H1 (cell line): ENCODE data around the gene AATK. TPM values are rescaled to one million over a fixed set of nuclear protein-coding genes. Genes with fewer than 3 reads are reported as not detected.

Experiments used
- CTCF ChIA-PET: fragments of 300-600 bp; sonication (Branson Sonifier 250); formaldehyde crosslinking; loops from one replicate; lab custom pipeline; 2021; ENCODE audit not compliant: partially characterized antibody; lab: Charles Lee
- POLR2A ChIA-PET: fragments of 300-600 bp; sonication (Branson Sonifier 250); formaldehyde crosslinking; loops from one replicate; lab custom pipeline; 2021; ENCODE audit warnings: inconsistent platforms; ENCODE audit not compliant: partially characterized antibody; lab: Charles Lee
- DNase-seq, 2 experiments: peaks; one replicate each; pipeline versions ENCODE4 v3.0.0 to v3.0.0-alpha.2; 2010 to 2022; ENCODE audit warnings: low spot score in 2 of 2, low read depth in 1 of 2, mixed read lengths in 1 of 2
- FAIRE-seq: peaks from 2 replicates; lab custom pipeline; 2011; peaks lifted over from hg19 to GRCh38; lab: Jason Lieb, UNC
- H2AFZ ChIP-seq: 2 replicates; pipeline ENCODE4 v1.8.1; 2012; ENCODE audit warnings: low read length, inconsistent platforms
- H2AK5ac ChIP-seq: 2 replicates; pipeline ENCODE4 v1.6.1; 2013; ENCODE audit warnings: low read depth, low read length
- H2BK120ac ChIP-seq: replicated peaks from 2 replicates; pipeline ENCODE3; 2013; ENCODE audit warnings: low read depth, low read length, inconsistent platforms
- H2BK12ac ChIP-seq: 2 replicates; pipeline ENCODE4 v1.6.1; 2013; ENCODE audit warnings: low read depth, low read length
- H2BK15ac ChIP-seq: 2 replicates; pipeline ENCODE4 v1.6.1; 2013; ENCODE audit warnings: low read length
- H2BK20ac ChIP-seq: 2 replicates; pipeline ENCODE4 v1.6.1; 2013; ENCODE audit warnings: low read length
- H2BK5ac ChIP-seq: 2 replicates; pipeline ENCODE4 v1.6.1; 2013; ENCODE audit warnings: low read depth, low read length
- H3K14ac ChIP-seq: 2 replicates; pipeline ENCODE4 v1.6.1; 2013; ENCODE audit warnings: inconsistent platforms; ENCODE audit not compliant: insufficient read length
- H3K18ac ChIP-seq: 2 replicates; pipeline ENCODE4 v1.6.1; 2013; ENCODE audit warnings: low read length; ENCODE audit errors: extremely low read depth
- H3K23ac ChIP-seq: 2 replicates; pipeline ENCODE4 v1.6.1; 2013; ENCODE audit warnings: inconsistent platforms; ENCODE audit not compliant: insufficient read length
- H3K23me2 ChIP-seq: 2 replicates; pipeline ENCODE4 v1.6.1; 2013; ENCODE audit warnings: low read depth, low read length
- H3K27ac ChIP-seq: 2 replicates; pipeline ENCODE4 v1.6.1; 2011; ENCODE audit warnings: low read depth, low read length, inconsistent platforms
- H3K27me3 ChIP-seq, 4 experiments: replicated peaks in 1 of 4; 1 replicate in 1 of 4; 2 replicates in 3 of 4; pipeline versions ENCODE4 v1.6.1 to v1.8.1; 2011 to 2013; ENCODE audit warnings: low read length in 3 of 4, mild to moderate bottlenecking in 3 of 4, inconsistent platforms in 2 of 4, mixed read lengths in 2 of 4, moderate library complexity in 1 of 4; ENCODE audit not compliant: control insufficient read depth in 3 of 4, insufficient read depth in 3 of 4; ENCODE audit errors: extremely low read depth in 1 of 4
- H3K36me3 ChIP-seq, 4 experiments: 2 replicates each; pipeline versions ENCODE4 v1.6.1 to v1.8.1; 2011 to 2013; ENCODE audit warnings: mild to moderate bottlenecking in 4 of 4, low read length in 3 of 4, moderate library complexity in 2 of 4, control low read depth in 1 of 4, inconsistent platforms in 1 of 4; ENCODE audit not compliant: insufficient read depth in 4 of 4, control insufficient read depth in 2 of 4
- H3K4ac ChIP-seq: replicated peaks from 2 replicates; pipeline ENCODE3; 2013; ENCODE audit warnings: low read length, low read depth, mixed read lengths, inconsistent platforms; ENCODE audit not compliant: insufficient read length
- H3K4me1 ChIP-seq, 4 experiments: replicated peaks in 1 of 4; 1 replicate in 1 of 4; 2 replicates in 3 of 4; pipeline versions ENCODE4 v1.6.1 to v1.8.1; 2011 to 2013; ENCODE audit warnings: low read length in 3 of 4, inconsistent platforms in 2 of 4, mixed read lengths in 1 of 4; ENCODE audit not compliant: insufficient read depth in 4 of 4, control insufficient read depth in 3 of 4
- H3K4me2 ChIP-seq, 2 experiments: 2 replicates each; pipeline versions ENCODE4 v1.6.1 to v1.8.1; 2011 to 2013; ENCODE audit warnings: low read depth in 2 of 2, low read length in 2 of 2, control low read depth in 1 of 2, inconsistent platforms in 1 of 2, mild to moderate bottlenecking in 1 of 2; ENCODE audit not compliant: insufficient read depth in 1 of 2
- H3K4me3 ChIP-seq, 4 experiments: fragments of 200-600, 300-600 bp in 1 of 4; sonication (generic), shearing (Covaris generic), sonication (Bioruptor Twin) in 1 of 4; 2 replicates each; pipeline versions ENCODE4 v1.5.1 to v1.8.1; 2011 to 2016; ENCODE audit warnings: low read length in 4 of 4, low read depth in 3 of 4, control low read depth in 2 of 4, inconsistent platforms in 2 of 4, mild to moderate bottlenecking in 2 of 4, mixed read lengths in 1 of 4, moderate library complexity in 1 of 4; ENCODE audit not compliant: insufficient read depth in 2 of 4; ENCODE audit errors: extremely low read depth in 1 of 4
- H3K56ac ChIP-seq: replicated peaks from 2 replicates; pipeline ENCODE3; 2013; ENCODE audit warnings: low read depth, mild to moderate bottlenecking, mixed read lengths, low read length, inconsistent platforms; ENCODE audit not compliant: insufficient read length
- H3K79me1 ChIP-seq: 2 replicates; pipeline ENCODE4 v1.6.1; 2013; ENCODE audit warnings: low read depth, low read length, control low read depth
- H3K79me2 ChIP-seq, 2 experiments: 2 replicates each; pipeline versions ENCODE4 v1.6.1 to v1.8.1; 2012 to 2013; ENCODE audit warnings: low read length in 2 of 2, mild to moderate bottlenecking in 2 of 2, inconsistent platforms in 1 of 2; ENCODE audit not compliant: insufficient read depth in 2 of 2, control insufficient read depth in 1 of 2
- H3K9ac ChIP-seq, 4 experiments: replicated peaks in 1 of 4; 1 replicate in 1 of 4; 2 replicates in 3 of 4; pipeline versions ENCODE4 v1.6.1 to v1.8.1; 2011 to 2013; ENCODE audit warnings: low read depth in 3 of 4, low read length in 3 of 4, control low read depth in 2 of 4, mild to moderate bottlenecking in 2 of 4, moderate library complexity in 2 of 4, inconsistent platforms in 1 of 4; ENCODE audit errors: extremely low read depth in 1 of 4
- H3K9me3 ChIP-seq, 2 experiments: 2 replicates each; pipeline versions ENCODE4 v1.6.1 to v1.8.1; 2012 to 2013; ENCODE audit warnings: mild to moderate bottlenecking in 2 of 2, moderate library complexity in 2 of 2, control low read depth in 1 of 2, inconsistent platforms in 1 of 2, low read depth in 1 of 2, low read length in 1 of 2, mixed read lengths in 1 of 2; ENCODE audit not compliant: insufficient read depth in 2 of 2
- H4K20me1 ChIP-seq, 2 experiments: replicated peaks in 1 of 2; 2 replicates each; pipeline versions ENCODE3 to v1.8.1; 2011 to 2013; ENCODE audit warnings: inconsistent platforms in 2 of 2, low read length in 2 of 2, mild to moderate bottlenecking in 1 of 2; ENCODE audit not compliant: insufficient read depth in 2 of 2, control insufficient read depth in 1 of 2
- H4K5ac ChIP-seq: 2 replicates; pipeline ENCODE4 v1.6.1; 2013; ENCODE audit warnings: low read length, low read depth, mixed read lengths, inconsistent platforms; ENCODE audit not compliant: insufficient read length
- H4K8ac ChIP-seq: 2 replicates; pipeline ENCODE4 v1.8.0; 2013; ENCODE audit warnings: mild to moderate bottlenecking, moderate library complexity, low read length, inconsistent platforms; ENCODE audit not compliant: insufficient read depth; ENCODE audit errors: extremely low read depth
- H4K91ac ChIP-seq: replicated peaks from 2 replicates; pipeline ENCODE3; 2013; ENCODE audit warnings: low read length, mixed read lengths, inconsistent platforms; ENCODE audit not compliant: insufficient read length
- GTF2F1 ChIP-seq: IDR thresholded peaks from 2 replicates; pipeline ENCODE4 v1.6.1; 2012; ENCODE audit warnings: low read depth, low read length, improper control_type of control experiment, borderline replicate concordance
- KDM5A ChIP-seq: fragments of 200-600 bp; IDR thresholded peaks from 2 replicates; pipeline ENCODE4 v1.7.1; 2012; ENCODE audit warnings: mild to moderate bottlenecking, low read length, inconsistent platforms, mixed read lengths
- TBP ChIP-seq: IDR thresholded peaks from 2 replicates; pipeline ENCODE4 v1.6.1; 2011; ENCODE audit warnings: low read depth, low read length, improper control_type of control experiment
- WGBS, 2 experiments: shearing (Covaris generic) in 1 of 2; methylation state at CpG; one replicate each; pipeline versions ENCODE4 v1.1.6 to v1.1.7; 2013 to 2015; ENCODE audit warnings: low lambda C conversion rate in 2 of 2, mixed read lengths in 2 of 2, inconsistent platforms in 1 of 2, low coverage in 1 of 2, missing lambda C conversion rate in 1 of 2; ENCODE audit not compliant: insufficient replicate concordance in 2 of 2, insufficient coverage in 1 of 2, insufficient read length in 1 of 2; ENCODE audit errors: extremely low coverage in 1 of 2, missing lambda C conversion rate in 1 of 2; 5-methylcytosine and 5-hydroxymethylcytosine counted together
- polyA plus RNA-seq, 7 experiments: library from polyadenylated mRNA; depleted of rRNA in 3 of 7; stranded (reverse) in 5 of 7; unstranded in 2 of 7; fragments of >200 nt in 5 of 7; fragments of 200-250 nt in 2 of 7; gene quantifications; 1 replicate in 5 of 7; 2 replicates in 1 of 7; 4 replicates in 1 of 7; pipeline versions ENCODE4 v1.2.1 to v1.2.3, GENCODE V29; 2011 to 2013; ENCODE audit warnings: missing spikeins in 2 of 7, mixed read lengths in 2 of 7
- total RNA-seq: library from RNA; stranded (reverse); fragmentation: NEBNext Ultra II Directional; extraction: Animal tissue kit (Norgen Biotek cat#: 25700); gene quantifications from 2 replicates; pipeline ENCODE4 v1.2.1, GENCODE V29; 2021

Gene AATK
- total and polyA plus RNA-seq, 2 of the 8 experiments (the other 6 are each of a cell fraction or from before 2014, with no cell fraction given), result 1.7 to 3.5 TPM

GRCh38 chr17:81070541-81071246 lies 95.3 kb downstream of the AATK start:
- Histone ChIP-seq H3K27ac (no peak overlapping the region), H4K5ac (no peak overlapping the region), H2BK20ac (no peak overlapping the region), H2BK12ac (no peak overlapping the region), H4K91ac (no peak overlapping the region), H3K4me3 (no peak overlapping the region), H3K9me3 (no peaks in the 10 kb centered on the region), H2BK15ac (no peak overlapping the region), H3K23ac (no peak overlapping the region), H3K4me2 (no peak overlapping the region), H3K79me2 (no peaks in the 10 kb centered on the region), H3K4ac (no peak overlapping the region), H3K9ac (no peak overlapping the region), H2AK5ac (no peak overlapping the region), H3K4me1 (peaks cover 0 to 10% (median 3%) of the 10 kb centered on the region in 4 experiments; a peak in 4 of 7 replicates), H3K23me2 (no peaks in the 10 kb centered on the region), H4K20me1 (peaks cover 2 to 8% of the 10 kb centered on the region in 2 experiments), H2AFZ (no peak overlapping the region), H3K18ac (no peak overlapping the region), H2BK120ac (no peak overlapping the region), H4K8ac (peak overlapping the region; percentile 80), H2BK5ac (no peak overlapping the region), H3K79me1 (peaks cover 11% of the 10 kb centered on the region; the same call in 1 of the 2 replicates), H3K56ac (no peak overlapping the region), H3K27me3 (no peaks in the 10 kb centered on the region), H3K14ac (no peak overlapping the region), H3K36me3 (no peaks in the 10 kb centered on the region; a peak in 1 of 8 replicates)
- FAIRE-seq, result no peak
- POLR2A ChIA-PET, result interaction anchor here (0.6 to 2.0 kb wide), 2 partner anchors 42 to 674 kb away, joined by 3 to 4 read pairs; no protein-coding TSS in a partner anchor
- WGBS, 2 experiments, result 88% methylated on average over 23 of the region's 25 CpGs; no CpG with 5 or more reads in 1 of the 2 experiments
- no peak for DNase-seq
- CTCF ChIA-PET, result interaction anchor here (0.7 to 1.9 kb wide), 5 partner anchors 13 to 73 kb away, joined by 3 to 8 read pairs (median 4); no protein-coding TSS in a partner anchor
- TF ChIP-seq GTF2F1 (no peak), TBP (no peak), KDM5A (no peak)
